Activated CD4-positive, alpha-beta T cell treated with anti-CD3 and anti-CD28 coated beads, Interleukin-2, amount 10 ng/mL, durations not matched to agents 7 days and 5 days (primary cell): ENCODE results near the gene AP5M1. TPM values are rescaled to one million over a fixed set of nuclear protein-coding genes. Genes with fewer than 3 reads are reported as not detected.
A peak's percentile ranks its signal among the peaks of the same experiment; 100 is the strongest.
"Not testable (repeated sequence)": the region's sequence is repeated elsewhere in the genome, so short reads cannot be mapped to it uniquely, and the experiment has no call there.

Source experiments
- CTCF ChIA-PET: fragments of 350-600 bp; sonication (Branson Sonifier 250); formaldehyde crosslinking; loops from one replicate; lab custom pipeline; 2021; ENCODE audit warnings: antibody characterized with exemption; lab: Charles Lee
- POLR2A ChIA-PET: fragments of 350-600 bp; sonication (Branson Sonifier 250); formaldehyde crosslinking; loops from one replicate; lab custom pipeline; 2021; ENCODE audit warnings: antibody characterized with exemption; lab: Charles Lee
- DNase-seq: peaks from one replicate; pipeline ENCODE4 v3.0.0-alpha.2; 2020
- H3K27ac Mint-ChIP-seq: one replicate; pipeline ENCODE4 v1.8.0; 2021; ENCODE audit warnings: mild to moderate bottlenecking, moderate library complexity, mixed read lengths
- H3K27me3 Mint-ChIP-seq: one replicate; pipeline ENCODE4 v1.8.0; 2021; ENCODE audit warnings: mixed read lengths
- H3K36me3 Mint-ChIP-seq: one replicate; pipeline ENCODE4 v1.8.0; 2021; ENCODE audit warnings: low read depth, mixed read lengths
- H3K4me1 Mint-ChIP-seq: one replicate; pipeline ENCODE4 v1.8.0; 2021; ENCODE audit warnings: mixed read lengths
- H3K4me3 Mint-ChIP-seq: one replicate; pipeline ENCODE4 v1.8.0; 2021; ENCODE audit warnings: mild to moderate bottlenecking, moderate library complexity, mixed read lengths
- H3K9me3 Mint-ChIP-seq: one replicate; pipeline ENCODE4 v1.8.0; 2021; ENCODE audit warnings: mixed read lengths
- total RNA-seq, 2 experiments: library from RNA; stranded (reverse); gene quantifications; one replicate each; pipeline ENCODE4 v1.2.3, GENCODE V29; 2021

AP5M1 gene
- total RNA-seq, 2 experiments from 2014 or later: 47.9 to 64.3 TPM

- Mint-ChIP-seq H3K4me3 (no peak overlapping the region), H3K27ac (no peak overlapping the region), H3K9me3 (no peaks in the 10 kb centered on the region), H3K4me1 (no peaks in the 10 kb centered on the region), H3K36me3 (no peaks in the 10 kb centered on the region), H3K27me3 (no peaks in the 10 kb centered on the region)
- ChIA-PET CTCF (interaction anchor here (1.1 kb wide), 1 partner anchor 38 kb away, joined by 3 read pairs; no protein-coding TSS in a partner anchor), POLR2A (no interaction called here)
- no peak for DNase-seq
Observed at GRCh38 chr14:57295239-57295638, 26.5 kb downstream of the AP5M1 start.

- CTCF ChIA-PET: no interaction called here
- POLR2A ChIA-PET: no interaction called here
- no peaks in the 10 kb centered on the region for H3K9me3 Mint-ChIP-seq
- H3K27ac Mint-ChIP-seq: no peak overlapping the region
- no peaks in the 10 kb centered on the region for H3K4me1 Mint-ChIP-seq
- no peak for DNase-seq
- H3K4me3 Mint-ChIP-seq: no peak overlapping the region
- no peaks in the 10 kb centered on the region for H3K27me3 Mint-ChIP-seq
- H3K36me3 Mint-ChIP-seq: no peaks in the 10 kb centered on the region
Observed at GRCh38 chr14:57297852-57298251, 29.1 kb downstream of the AP5M1 start.

DNA sequence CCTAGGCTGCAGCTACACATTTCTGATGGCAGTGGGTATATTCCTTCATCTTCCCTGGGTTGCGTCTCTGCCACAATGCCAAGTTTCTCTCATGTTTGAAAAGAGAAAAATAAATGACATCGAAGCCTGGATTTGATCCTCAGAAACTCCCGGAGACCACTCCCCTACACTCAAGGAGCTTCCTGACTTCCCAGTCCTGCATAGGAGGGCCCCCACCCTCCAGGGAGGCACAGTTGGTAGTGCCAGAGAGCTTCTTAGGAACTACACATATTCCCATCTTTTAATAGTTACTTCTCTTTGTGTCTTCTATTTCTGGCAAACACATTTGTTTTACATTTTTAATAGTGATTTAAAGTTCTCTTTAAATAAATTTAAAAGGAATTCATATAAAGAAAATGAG, 30.7 kb downstream of the AP5M1 start:
- H3K36me3 Mint-ChIP-seq: no peaks in the 10 kb centered on the region
- no peaks in the 10 kb centered on the region for H3K4me1 Mint-ChIP-seq
- CTCF ChIA-PET: no interaction called here
- DNase-seq: no peak
- POLR2A ChIA-PET: no interaction called here
- no peaks in the 10 kb centered on the region for H3K9me3 Mint-ChIP-seq
- no peak overlapping the region for H3K27ac Mint-ChIP-seq
- no peak overlapping the region for H3K4me3 Mint-ChIP-seq
- no peaks in the 10 kb centered on the region for H3K27me3 Mint-ChIP-seq

DNA sequence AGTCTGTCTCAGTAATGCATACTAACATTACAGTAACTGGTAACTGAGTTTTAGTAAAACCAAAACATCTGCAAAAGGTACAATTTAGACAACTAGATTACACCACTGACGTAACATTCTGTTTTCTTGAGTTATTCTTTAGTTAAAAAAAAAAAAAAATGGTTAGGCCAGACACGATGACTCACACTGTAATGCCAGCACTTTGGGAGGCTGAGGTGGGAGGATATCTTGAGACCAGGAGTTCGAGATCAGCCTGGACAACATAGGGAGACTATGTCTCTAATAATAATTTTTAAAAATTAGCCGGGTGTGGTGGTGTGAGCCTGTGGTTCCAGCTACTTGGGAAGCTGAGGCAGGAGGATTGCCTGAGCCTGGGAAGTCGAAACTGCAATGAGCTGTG, 34.1 kb downstream of the AP5M1 start:
- Mint-ChIP-seq H3K27ac (no peak overlapping the region), H3K9me3 (no peaks in the 10 kb centered on the region), H3K27me3 (peaks cover 16% of the 10 kb centered on the region), H3K36me3 (no peaks in the 10 kb centered on the region), H3K4me3 (no peak overlapping the region), H3K4me1 (no peaks in the 10 kb centered on the region)
- ChIA-PET CTCF (interaction anchor here (0.6 kb wide), 1 partner anchor 452 kb away, joined by 6 read pairs; no protein-coding TSS in a partner anchor), POLR2A (no interaction called here)
- no peak for DNase-seq

DNA sequence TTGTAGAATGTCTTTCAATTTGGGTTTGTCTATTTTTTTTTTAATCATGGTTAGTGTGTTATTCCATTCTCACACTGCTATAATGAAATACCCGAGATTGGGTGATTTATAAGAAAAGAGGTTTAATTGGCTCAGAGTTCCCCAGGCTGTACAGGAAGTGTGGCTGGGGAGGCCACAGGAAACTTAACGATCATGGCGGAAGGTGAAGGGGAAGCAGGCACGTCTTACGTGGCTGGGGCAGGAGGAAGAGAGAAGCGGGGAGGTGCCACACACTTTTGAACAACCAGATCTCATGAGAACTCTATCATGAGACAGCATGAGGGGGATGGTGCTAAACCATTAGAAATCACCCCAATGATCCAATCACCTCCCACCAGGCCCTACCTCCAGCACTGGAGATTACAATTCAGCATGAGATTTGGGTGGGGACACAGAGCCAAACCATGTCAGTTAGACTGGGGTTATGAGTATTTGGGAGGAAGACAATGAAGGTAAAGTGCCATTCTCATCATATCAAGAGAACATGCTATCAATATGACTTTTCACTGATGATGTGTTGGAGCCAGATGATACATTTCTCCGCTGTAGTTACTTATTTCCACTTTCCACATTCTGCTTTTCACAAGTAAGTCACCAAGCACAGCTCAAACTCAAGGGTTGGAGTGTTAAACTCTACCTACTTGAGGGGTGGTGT, 45.8 kb downstream of the AP5M1 start:
- ChIA-PET POLR2A (no interaction called here), CTCF (interaction anchor here (0.5 to 0.7 kb wide), 2 partner anchors 82 to 823 kb away, joined by 3 read pairs; no protein-coding TSS in a partner anchor)
- H3K36me3 Mint-ChIP-seq: peaks cover 7% of the 10 kb centered on the region
- H3K9me3 Mint-ChIP-seq: peaks cover 5% of the 10 kb centered on the region
- peaks cover 5% of the 10 kb centered on the region for H3K4me1 Mint-ChIP-seq
- no peak for DNase-seq
- H3K4me3 Mint-ChIP-seq: no peak overlapping the region
- no peak overlapping the region for H3K27ac Mint-ChIP-seq
- peaks cover 2% of the 10 kb centered on the region for H3K27me3 Mint-ChIP-seq

DNA sequence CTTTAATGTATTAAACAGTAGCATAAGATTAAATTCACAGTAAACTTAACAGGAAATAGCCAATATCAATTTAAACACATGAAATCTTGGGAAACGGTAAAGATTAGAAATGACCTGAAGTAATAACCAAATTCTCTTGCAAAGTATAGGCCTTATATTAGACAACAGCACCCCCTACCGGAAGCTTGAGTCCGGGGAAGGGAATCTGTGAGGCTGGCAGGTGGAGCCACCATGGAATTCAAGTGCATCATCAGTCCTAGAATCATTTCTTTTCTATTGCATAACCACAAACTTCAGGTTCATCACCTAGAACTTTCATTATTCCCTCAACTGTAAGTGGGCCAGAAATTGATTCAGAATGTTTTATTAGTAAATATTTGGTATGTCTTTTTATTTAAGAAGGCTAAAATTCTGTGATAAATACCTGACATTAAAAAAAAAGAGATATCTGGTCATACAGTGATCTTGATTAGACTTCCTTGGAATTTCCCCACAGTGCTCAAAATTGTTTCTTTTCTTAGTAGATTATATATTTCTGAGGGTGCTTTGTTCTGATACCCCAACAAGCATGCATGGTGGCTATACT, 48.6 kb downstream of the AP5M1 start:
- ChIA-PET CTCF (no interaction called here), POLR2A (no interaction called here)
- DNase-seq: peak; percentile 84
- Mint-ChIP-seq H3K9me3 (peaks cover 5% of the 10 kb centered on the region), H3K4me3 (no peak overlapping the region), H3K27ac (no peak overlapping the region), H3K4me1 (peaks cover 5% of the 10 kb centered on the region), H3K36me3 (peaks cover 7% of the 10 kb centered on the region), H3K27me3 (peaks cover 2% of the 10 kb centered on the region)

DNA sequence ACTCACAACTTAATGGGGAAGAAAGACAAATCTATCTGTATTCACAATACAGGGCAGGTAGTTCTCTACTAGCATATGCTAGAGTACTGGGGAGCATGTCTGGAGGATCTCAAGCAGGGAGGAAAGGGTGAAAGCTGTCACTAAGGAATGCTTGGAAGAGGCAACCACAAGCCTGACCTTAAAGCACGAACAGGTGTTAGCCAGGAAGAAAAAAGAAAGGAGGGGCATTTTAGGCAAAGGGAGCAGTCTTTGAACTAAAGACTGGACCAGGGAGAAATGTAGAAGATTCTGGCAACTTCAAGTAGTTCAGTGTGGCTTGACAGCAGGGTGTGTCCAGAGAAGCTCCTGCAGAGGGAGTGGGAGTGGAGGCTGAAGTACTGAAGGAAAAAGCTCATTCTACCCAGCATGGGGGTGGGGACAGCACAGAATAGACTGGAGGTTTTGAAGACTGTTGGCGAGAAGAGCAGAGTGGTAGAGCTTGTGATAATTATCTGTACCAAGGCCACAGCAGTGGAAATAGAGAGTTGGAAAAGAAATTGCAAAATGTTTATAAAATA, 50.9 kb downstream of the AP5M1 start:
- H3K27me3 Mint-ChIP-seq: peaks cover 2% of the 10 kb centered on the region
- no peaks in the 10 kb centered on the region for H3K9me3 Mint-ChIP-seq
- H3K36me3 Mint-ChIP-seq: no peaks in the 10 kb centered on the region
- H3K27ac Mint-ChIP-seq: no peak overlapping the region
- no peak for DNase-seq
- ChIA-PET CTCF (no interaction called here), POLR2A (no interaction called here)
- H3K4me1 Mint-ChIP-seq: peaks cover under 1% of the 10 kb centered on the region
- H3K4me3 Mint-ChIP-seq: no peak overlapping the region

- Mint-ChIP-seq H3K4me3 (no peak overlapping the region), H3K27me3 (no peaks in the 10 kb centered on the region), H3K9me3 (no peaks in the 10 kb centered on the region), H3K27ac (no peak overlapping the region), H3K4me1 (no peaks in the 10 kb centered on the region), H3K36me3 (no peaks in the 10 kb centered on the region)
- DNase-seq: no peak
- POLR2A ChIA-PET: no interaction called here
- CTCF ChIA-PET: interaction anchor here (1.4 kb wide), 1 partner anchor 23 kb away, joined by 4 read pairs; no protein-coding TSS in a partner anchor
Observed at GRCh38 chr14:57323721-57324120, 55.0 kb downstream of the AP5M1 start.

GRCh38 chr14:57326253-57326652, 57.5 kb downstream of the AP5M1 start:
- POLR2A ChIA-PET: no interaction called here
- CTCF ChIA-PET: no interaction called here
- Mint-ChIP-seq H3K27me3 (no peaks in the 10 kb centered on the region), H3K27ac (no peak overlapping the region), H3K4me3 (no peak overlapping the region), H3K9me3 (no peaks in the 10 kb centered on the region), H3K36me3 (no peaks in the 10 kb centered on the region), H3K4me1 (no peaks in the 10 kb centered on the region)
- DNase-seq: no peak

GRCh38 chr14:57329833-57330232, 61.1 kb downstream of the AP5M1 start:
- Mint-ChIP-seq H3K27me3 (no peaks in the 10 kb centered on the region), H3K4me3 (no peak overlapping the region), H3K27ac (no peak overlapping the region), H3K4me1 (no peaks in the 10 kb centered on the region), H3K36me3 (no peaks in the 10 kb centered on the region), H3K9me3 (peaks cover 6% of the 10 kb centered on the region)
- DNase-seq: no peak
- ChIA-PET CTCF (no interaction called here), POLR2A (no interaction called here)

DNA sequence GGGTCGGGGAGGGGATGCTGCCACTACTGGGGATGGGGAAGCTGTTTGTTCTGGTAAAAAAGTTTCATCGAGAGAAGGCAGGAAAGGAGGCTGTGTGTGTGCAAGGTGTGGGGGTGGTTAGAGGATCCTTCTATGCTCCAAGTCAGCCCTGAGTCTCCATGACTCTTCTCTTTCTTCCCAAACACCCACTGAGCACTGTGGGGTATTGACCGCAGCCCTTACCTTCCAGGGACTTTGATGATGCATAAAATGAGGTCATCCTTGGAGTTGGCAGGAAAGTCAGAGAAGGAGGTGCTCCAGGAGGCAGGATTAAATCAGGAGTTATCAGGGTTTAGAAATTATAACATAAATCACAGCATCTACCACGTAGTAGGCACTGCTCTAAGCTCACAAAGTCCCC, 63.7 kb downstream of the AP5M1 start:
- POLR2A ChIA-PET, CTCF ChIA-PET, H3K27me3 Mint-ChIP-seq, H3K4me1 Mint-ChIP-seq, H3K4me3 Mint-ChIP-seq, H3K36me3 Mint-ChIP-seq, H3K27ac Mint-ChIP-seq, DNase-seq: not testable (repeated sequence)
- peaks cover 12% of the 10 kb centered on the region for H3K9me3 Mint-ChIP-seq

DNA sequence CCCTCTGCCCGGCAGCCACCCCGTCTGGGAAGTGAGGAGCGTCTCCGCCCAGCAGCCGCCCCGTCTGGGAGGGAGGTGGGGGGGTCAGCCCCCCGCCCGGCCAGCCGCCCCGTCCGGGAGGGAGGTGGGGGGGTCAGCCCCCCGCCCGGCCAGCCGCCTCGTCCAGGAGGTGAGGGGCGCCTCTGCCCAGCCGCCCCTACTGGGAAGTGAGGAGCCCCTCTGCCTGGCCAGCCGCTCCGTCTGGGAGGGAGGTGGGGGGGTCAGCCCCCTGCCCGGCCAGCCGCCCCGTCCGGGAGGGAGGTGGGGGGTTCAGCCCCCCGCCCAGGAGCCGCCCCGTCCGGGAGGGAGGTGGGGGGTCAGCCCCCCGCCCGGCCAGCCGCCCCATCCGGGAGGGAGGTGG, 65.0 kb downstream of the AP5M1 start:
- POLR2A ChIA-PET: interaction anchor here (0.7 kb wide), 1 partner anchor 64 kb away, joined by 3 read pairs; no protein-coding TSS in a partner anchor
- CTCF ChIA-PET: not testable (repeated sequence)

DNA sequence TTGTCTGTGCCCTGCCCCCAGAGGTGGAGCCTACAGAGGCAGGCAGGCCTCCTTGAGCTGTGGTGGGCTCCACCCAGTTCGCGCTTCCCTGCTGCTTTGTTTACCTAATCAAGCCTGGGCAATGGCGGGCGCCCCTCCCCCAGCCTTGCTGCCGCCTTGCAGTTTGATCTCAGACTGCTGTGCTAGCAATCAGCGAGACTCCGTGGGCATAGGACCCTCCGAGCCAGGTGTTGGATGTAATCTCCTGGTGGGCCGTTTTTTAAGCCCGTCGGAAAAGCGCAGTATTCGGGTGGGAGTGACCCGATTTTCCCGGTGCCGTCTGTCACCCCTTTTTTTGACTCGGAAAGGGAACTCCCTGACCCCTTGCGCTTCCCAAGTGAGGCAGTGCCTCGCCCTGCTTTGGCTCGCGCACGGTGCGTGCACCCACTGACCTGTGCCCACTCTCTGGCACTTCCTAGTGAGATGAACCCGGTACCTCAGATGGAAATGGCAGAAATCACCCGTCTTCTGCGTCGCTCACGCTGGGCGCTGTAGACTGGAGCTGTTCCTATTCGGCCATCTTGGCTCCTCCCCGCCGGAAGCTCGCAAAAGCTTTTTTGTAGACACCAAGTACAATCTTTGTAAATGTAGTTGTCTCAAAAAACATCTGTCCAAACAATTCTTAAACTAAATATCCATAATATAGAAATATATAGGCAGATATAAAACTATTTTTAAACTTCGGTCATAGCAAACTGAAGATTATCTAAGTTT, 75.0 kb downstream of the AP5M1 start:
- H3K4me1 Mint-ChIP-seq, H3K4me3 Mint-ChIP-seq, CTCF ChIA-PET, H3K9me3 Mint-ChIP-seq, DNase-seq, H3K27ac Mint-ChIP-seq, H3K27me3 Mint-ChIP-seq, H3K36me3 Mint-ChIP-seq: not testable (repeated sequence)
- POLR2A ChIA-PET: interaction anchor here (0.6 kb wide), 1 partner anchor 23 kb away, joined by 4 read pairs; no protein-coding TSS in a partner anchor

More for the DNA sequence above, 65.0 kb downstream of the AP5M1 start:
- not testable (repeated sequence) for H3K36me3 Mint-ChIP-seq, H3K27me3 Mint-ChIP-seq, H3K27ac Mint-ChIP-seq, H3K4me1 Mint-ChIP-seq, DNase-seq, H3K4me3 Mint-ChIP-seq
- peaks cover 12% of the 10 kb centered on the region for H3K9me3 Mint-ChIP-seq
